Measurements from ENCODE around the gene FAM53B. TPM values are rescaled to one million over a fixed set of nuclear protein-coding genes. Genes with fewer than 3 reads are reported as not detected.

Gene FAM53B
- total RNA-seq, 1 donor from 2014 or later: 18.5 TPM

DNA sequence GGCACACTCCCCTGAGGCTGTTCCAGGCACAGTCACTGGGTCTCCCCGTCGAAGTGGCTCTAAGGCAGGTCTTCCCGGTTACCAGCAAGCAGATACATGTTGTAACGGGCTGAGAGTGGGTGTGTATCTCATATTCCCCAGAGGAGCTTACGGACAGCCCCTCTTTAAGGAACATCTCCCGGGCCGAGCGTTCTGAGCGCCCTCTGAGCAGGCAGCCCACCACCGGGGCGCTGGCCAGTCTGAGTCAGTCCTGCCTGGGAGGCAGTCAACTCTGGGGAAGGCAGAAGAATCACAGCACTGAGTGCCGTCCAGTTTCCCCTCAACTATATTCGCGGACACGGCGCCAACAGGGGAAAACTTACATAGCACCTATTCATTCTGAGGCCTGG lies 165.2 kb downstream of the FAM53B start:
- intact Hi-C loops (cut with DNase I): no loop called here

GRCh38 chr10:124578231-124579010 lies 165.8 kb downstream of the FAM53B start:
- intact Hi-C loops (cut with DNase I): no loop called here
- no peak for DNase-seq (ENCODE audit: low spot score)

More for the DNA sequence above, 165.2 kb downstream of the FAM53B start:
- DNase-seq (ENCODE audit: low spot score): no peak

DNA sequence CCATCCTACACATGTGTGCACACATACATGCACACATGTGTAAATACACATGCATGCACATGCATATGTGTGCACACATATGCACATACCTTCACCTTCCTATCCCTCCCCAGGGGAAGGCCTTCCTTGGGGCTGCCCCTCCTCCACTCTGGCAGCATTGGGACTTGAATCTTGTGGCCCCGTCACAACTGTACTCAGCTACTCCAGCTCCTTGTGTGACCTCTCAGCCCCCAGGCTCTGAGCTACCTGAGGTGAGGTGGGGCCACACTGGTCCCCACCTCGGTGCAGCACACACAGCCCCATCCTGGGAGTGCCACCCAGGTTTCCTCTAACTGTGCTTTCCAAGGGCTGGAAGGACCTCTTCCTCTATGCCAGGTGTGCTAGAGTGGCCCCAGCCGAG lies 166.5 kb downstream of the FAM53B start:
- intact Hi-C loops (cut with DNase I): no loop called here
- DNase-seq (ENCODE audit: low spot score): no peak

GRCh38 chr10:124576526-124577420 lies 167.4 kb downstream of the FAM53B start:
- no peak for DNase-seq (ENCODE audit: low spot score)
- intact Hi-C loops (cut with DNase I): no loop called here

- intact Hi-C loops (cut with DNase I): no loop called here
- no peak for DNase-seq (ENCODE audit: low spot score)
Measured at GRCh38 chr10:124575107-124576035, 168.8 kb downstream of the FAM53B start.

GRCh38 chr10:124574456-124575070 lies 169.6 kb downstream of the FAM53B start:
- no peak for DNase-seq (ENCODE audit: low spot score)

GRCh38 chr10:124573726-124574455 lies 170.3 kb downstream of the FAM53B start:
- no peak for DNase-seq (ENCODE audit: low spot score)
- intact Hi-C loops (cut with DNase I): no loop called here

More at GRCh38 chr10:124574456-124575070, 169.6 kb downstream of the FAM53B start:
- intact Hi-C loops (cut with DNase I): no loop called here

DNA sequence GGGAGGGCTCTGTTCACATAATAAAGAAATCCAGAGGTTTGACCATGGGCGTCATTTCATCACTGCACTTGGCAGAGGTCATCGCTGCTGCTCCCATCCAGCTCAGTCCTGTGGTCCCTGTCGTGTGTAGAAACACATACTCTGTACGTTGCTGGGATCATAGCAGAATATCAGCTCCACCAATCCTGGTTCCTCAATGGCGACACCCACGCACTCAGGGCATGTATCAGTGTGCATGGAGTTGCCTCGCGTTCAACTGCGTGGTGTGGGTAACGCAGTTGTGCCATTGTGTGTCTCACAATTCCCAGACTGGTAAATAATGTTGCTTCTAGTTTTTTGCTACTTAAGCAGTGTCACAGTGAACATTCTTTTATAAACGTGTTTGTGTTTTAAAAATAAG lies 171.4 kb downstream of the FAM53B start:
- intact Hi-C loops (cut with DNase I): no loop called here
- DNase-seq (ENCODE audit: low spot score): no peak

GRCh38 chr10:124570646-124571045 lies 173.5 kb downstream of the FAM53B start:
- intact Hi-C loops (cut with DNase I): no loop called here
- DNase-seq (ENCODE audit: low spot score): no peak

DNA sequence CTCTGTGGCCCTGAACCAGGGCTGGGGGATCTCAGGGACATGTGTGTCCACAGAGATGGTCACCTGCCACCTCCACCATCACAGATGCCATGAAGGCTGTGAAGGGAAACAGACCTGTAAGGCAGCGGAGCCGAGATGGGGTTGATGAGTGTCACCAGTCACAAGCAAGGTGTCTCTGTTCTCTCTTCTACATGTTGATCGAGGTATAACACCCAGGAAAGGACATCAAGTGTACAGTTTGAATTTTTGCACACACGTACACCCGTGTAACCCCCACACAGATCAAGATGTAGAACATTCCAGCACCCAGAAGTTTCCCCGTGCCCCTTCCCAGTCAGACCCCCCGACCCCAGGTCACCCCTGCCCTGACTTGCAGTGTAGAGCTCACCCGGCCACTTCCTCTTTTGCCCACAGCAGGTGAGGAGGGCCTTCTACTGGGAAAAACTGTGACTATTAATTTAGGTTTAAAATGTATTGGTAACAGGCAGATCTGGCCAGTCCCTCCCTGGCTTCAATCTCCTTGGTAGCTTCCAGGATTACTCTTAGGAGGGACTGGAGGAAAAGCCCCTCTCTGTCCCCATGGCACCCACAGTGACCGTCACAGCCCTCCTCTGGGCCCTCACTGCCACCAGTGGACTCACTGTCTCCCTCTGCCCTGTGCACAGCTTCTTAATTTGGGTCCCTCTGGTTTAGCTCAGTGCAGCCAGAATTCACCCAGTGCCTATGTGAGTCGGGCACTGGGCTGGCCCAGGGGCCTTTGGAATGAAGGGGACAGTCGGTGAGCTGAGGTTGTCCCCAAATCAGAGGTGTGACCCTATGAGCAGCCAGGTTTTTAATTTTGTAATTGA lies 174.3 kb downstream of the FAM53B start:
- intact Hi-C loops (cut with DNase I): no loop called here

More for the DNA sequence above, 174.3 kb downstream of the FAM53B start:
- DNase-seq (ENCODE audit: low spot score): no peak

Other genes starting within 250 kb of the FAM53B start
- gene EEF1AKMT2, start 47.5 kb upstream of the FAM53B start, total RNA-seq: 14.6 TPM
- gene ABRAXAS2, start 57.4 kb upstream of the FAM53B start, total RNA-seq: 12.4 TPM
- 25.7 TPM for gene ZRANB1, start 197.7 kb upstream of the FAM53B start, total RNA-seq

Data from cardiac septum (tissue), 1 donor.